Cortex of kidney (tissue), 1 donor: ENCODE data around the gene C12orf42.
"Not testable (repeated sequence)": the region's sequence is repeated elsewhere in the genome, so short reads cannot be mapped to it uniquely, and the experiment has no call there.

ENCODE experiments used
- DNase-seq: peaks from one replicate; lab custom pipeline; 2025; lab: John Stamatoyannopoulos, UW

C12orf42 gene

GRCh38 chr12:103494734-103495468, 867 bp downstream of the C12orf42 start:
- no peak for DNase-seq

DNA sequence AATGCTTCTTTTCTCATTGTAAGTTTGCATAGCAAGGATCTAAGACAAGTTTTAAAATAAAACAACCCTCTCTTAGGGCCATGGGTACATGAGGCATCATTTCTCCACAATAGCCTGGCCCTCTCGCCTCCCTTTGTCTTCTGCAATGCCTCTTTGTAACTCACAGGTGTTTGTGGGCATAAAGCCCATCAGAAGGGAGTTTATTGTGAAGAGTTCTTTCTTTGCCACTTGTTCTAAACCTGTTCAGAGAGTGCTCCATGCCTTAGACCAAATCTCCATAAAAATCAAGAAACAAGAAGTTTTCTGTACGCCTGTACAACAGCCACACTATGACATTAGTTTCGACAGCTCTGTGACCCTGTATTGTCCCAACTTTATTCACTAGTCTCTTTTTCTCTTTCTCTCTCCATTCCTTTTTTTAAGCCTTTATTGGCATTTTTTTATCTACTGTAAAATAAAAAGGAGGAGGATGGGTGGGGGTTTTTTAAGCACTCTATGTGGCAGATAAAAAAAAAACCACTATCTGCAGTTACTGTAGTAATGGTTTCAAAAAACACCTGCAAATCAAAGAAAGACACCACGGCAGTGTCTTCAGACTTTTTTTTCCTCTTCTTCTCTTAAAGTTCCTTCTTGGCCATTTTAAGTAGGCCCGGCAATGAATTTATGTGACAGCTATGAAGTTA, 1.6 kb downstream of the C12orf42 start:
- no peak for DNase-seq

DNA sequence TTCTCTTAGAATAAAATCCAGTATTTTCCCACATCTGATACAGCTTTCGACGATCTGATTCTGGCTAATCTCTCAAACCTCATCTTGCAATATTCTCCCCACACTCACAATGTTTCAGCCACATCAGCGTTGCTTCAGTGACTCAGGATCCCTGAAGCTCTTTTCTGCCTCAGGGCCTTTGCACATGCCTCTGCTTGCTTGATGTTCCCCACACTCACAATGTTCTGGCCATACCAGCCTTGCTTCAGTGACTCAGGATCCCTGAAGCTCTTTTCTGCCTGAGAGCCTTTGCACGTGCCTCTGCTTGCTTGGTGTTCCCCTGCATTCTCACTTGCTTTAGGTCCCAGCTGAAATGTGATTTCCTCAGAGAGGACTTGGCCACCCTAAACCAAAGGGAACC, 2.6 kb downstream of the C12orf42 start:
- no peak for DNase-seq

DNA sequence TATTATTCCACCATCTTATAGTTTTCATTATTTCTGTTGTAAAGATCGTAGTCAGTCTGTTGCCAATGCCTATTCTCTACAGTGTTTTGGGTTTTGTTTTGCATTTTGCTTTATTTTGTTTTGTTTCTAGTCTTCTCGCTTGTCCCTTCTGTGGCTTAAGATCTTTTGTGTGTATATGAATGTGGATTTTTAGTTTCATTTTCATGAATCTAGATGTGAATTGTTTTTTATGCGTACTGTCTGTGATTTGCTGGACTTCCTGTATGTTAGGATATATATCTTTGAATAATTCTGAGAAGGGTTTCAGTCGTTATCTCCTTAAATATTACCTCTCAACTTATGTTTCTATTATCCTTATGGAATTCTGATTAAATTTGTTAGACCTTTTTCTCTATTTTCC, 13.4 kb downstream of the C12orf42 start:
- DNase-seq = no peak

- no peak for DNase-seq
Measured at GRCh38 chr12:103475073-103475472, 20.7 kb downstream of the C12orf42 start.

GRCh38 chr12:103470664-103471063, 25.1 kb downstream of the C12orf42 start:
- DNase-seq = no peak

DNA sequence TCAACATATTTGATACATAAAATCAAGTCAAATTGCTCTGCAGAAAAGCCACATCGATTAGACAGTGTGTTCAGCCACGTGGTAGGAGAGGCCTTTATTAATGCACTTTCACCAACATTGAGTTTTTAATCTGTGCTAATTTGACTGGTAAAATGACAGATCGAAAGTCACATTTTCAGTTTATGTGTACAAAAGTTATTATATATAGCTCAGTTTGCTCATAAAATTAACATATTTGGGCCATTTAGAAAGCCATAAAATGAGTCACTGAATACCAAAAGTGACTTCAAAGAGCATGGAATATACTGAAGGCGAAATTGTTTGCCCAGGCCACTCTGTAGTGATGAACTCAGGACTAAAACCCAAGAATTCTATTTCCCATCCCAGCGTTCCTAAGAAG, 26.0 kb downstream of the C12orf42 start:
- no peak for DNase-seq

- DNase-seq = no peak
Measured at GRCh38 chr12:103468837-103469236, 26.9 kb downstream of the C12orf42 start.

- no peak for DNase-seq
Measured at GRCh38 chr12:103462675-103463074, 33.1 kb downstream of the C12orf42 start.

- no peak for DNase-seq
Measured at GRCh38 chr12:103457471-103457870, 38.3 kb downstream of the C12orf42 start.

DNA sequence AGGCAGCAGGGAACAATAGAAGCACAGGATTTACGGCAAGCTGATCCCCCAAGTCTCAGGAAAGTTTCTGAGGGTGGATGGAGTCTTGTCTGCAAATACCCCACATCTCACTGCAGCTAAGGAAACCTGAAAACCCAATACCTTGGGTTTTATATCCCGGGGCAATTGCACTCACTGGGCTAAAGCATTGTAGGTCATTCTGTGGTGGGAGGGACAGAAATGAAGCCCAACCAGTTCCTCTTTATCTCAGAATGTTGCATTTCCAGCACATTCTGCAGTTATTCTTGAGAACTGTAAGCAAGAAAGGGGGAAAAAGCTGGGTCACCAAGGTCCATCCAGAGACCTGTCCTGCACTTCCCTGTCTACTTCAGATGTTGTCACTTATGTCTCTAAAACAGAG, 39.8 kb downstream of the C12orf42 start:
- no peak for DNase-seq

DNA sequence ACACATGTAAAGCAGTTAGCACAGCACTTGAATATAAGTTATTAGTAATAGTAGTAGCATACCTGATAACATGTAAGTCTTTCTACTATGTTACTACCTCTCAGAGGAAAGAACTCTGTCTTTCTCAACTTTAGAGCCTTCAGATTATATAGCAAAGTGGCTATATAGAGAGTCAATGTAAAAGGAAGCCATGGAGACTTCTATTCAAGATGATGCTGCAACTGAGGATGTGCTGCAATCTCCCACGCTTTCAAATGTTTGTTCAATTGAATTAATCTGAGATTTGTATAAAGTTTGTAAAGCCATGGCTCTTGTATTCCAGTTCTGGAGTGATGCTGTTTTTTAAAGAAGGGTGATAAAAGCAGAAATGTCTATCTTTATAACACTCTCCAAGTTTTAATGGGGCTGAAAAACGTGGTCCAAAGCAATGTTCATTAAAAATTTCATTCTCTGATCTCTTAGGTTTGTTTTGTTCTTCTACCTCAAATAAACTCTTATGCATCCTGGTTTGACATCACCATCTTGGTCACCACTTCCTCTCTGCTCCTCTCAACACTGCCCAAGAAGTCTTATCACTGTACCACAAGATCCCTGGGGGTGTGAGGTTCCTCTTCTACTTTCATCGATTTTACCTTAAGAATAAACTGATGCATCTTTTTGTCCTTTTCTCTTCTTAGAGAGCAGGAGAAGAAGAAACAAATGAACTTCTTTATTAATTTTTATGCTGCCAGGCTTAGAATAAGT, 40.6 kb downstream of the C12orf42 start:
- DNase-seq = no peak

GRCh38 chr12:103444983-103445382, 50.8 kb downstream of the C12orf42 start:
- no peak for DNase-seq

GRCh38 chr12:103442822-103443221, 52.9 kb downstream of the C12orf42 start:
- DNase-seq = no peak

- no peak for DNase-seq
Measured at GRCh38 chr12:103442182-103442555, 53.6 kb downstream of the C12orf42 start.

DNA sequence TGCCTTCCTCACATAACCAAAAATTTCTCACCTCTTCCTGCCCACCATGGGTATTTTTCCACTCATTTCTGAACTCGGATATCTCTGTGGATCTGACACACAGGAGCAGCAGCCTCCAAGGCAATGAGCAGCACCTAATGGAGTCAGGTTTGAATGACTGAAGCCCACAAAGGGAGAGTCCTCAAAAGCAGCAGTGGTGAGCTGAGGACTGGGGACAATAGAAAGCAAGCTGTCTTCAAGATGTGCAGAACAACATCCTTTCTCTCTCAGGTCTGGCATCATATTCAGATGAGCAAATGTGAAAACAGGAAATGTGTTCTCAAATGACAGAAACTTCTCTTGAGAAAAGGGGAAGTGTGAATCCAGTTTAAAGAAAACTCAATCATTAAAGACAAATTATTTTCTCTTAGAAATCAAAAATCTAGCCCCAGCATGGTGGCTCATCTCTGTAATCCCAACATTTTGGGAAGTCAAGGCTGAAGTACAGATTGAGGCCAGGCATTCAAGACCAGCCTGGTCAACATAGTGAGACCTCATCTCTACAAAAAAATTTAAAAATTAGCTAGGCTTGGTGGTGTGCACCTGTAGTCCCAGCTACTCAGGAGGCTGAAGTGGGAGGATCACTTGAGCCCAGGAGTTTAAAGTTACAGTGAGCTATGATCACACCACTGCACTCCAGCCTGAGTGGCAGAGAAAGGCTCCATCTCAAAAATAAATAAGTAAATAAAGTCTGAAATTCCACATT, 54.2 kb downstream of the C12orf42 start:
- no peak for DNase-seq

- not testable (repeated sequence) for DNase-seq
Measured at GRCh38 chr12:103434165-103435105, 61.3 kb downstream of the C12orf42 start.

GRCh38 chr12:103431950-103432349, 63.8 kb downstream of the C12orf42 start:
- DNase-seq = no peak

GRCh38 chr12:103431387-103431786, 64.4 kb downstream of the C12orf42 start:
- DNase-seq = no peak

GRCh38 chr12:103425674-103426073, 70.1 kb downstream of the C12orf42 start:
- DNase-seq = not testable (repeated sequence)
